SK-N-MC (cell line): Measurements from ENCODE around the gene DPYD.
A peak's percentile ranks its signal among the peaks of the same experiment; 100 is the strongest.

ENCODE experiments used
- DNase-seq: peaks from one replicate; pipeline ENCODE4 v3.0.0-alpha.2; 2011; ENCODE audit warnings: low read depth, low spot score
- H3K27ac ChIP-seq: fragments of 200-600 bp; sonication (generic); 2 replicates; pipeline ENCODE4 v1.5.1; 2016; ENCODE audit warnings: mixed run types
- H3K36me3 ChIP-seq: fragments of 200-600 bp; sonication (generic); 2 replicates; pipeline ENCODE4 v1.6.1; 2017; ENCODE audit warnings: antibody characterized with exemption, low read length, mixed read lengths; ENCODE audit not compliant: insufficient read depth
- H3K4me3 ChIP-seq: fragments of 200-600 bp; sonication (generic); 2 replicates; pipeline ENCODE4 v1.5.1; 2016
- H3K9ac ChIP-seq: fragments of 200-600 bp; sonication (generic); 2 replicates; pipeline ENCODE4 v1.8.0; 2017; ENCODE audit warnings: mixed run types, mixed read lengths; ENCODE audit not compliant: insufficient read length
- H3K9me3 ChIP-seq: fragments of 200-600 bp; sonication (generic); 2 replicates; pipeline ENCODE4 v1.6.1; 2017; ENCODE audit warnings: low read depth, mild to moderate bottlenecking, antibody characterized with exemption, low read length, moderate library complexity, mixed read lengths
- EZH2 ChIP-seq: fragments of 200-600 bp; sonication (generic); IDR thresholded peaks from one replicate; pipeline ENCODE4 v1.6.1; 2017; ENCODE audit warnings: antibody characterized with exemption
- FOXP2 ChIP-seq: optimal IDR thresholded peaks from 2 replicates; pipeline ENCODE3; 2011; ENCODE audit warnings: mild to moderate bottlenecking, moderate library complexity; ENCODE audit not compliant: insufficient read depth; ENCODE audit errors: extremely low read length, control extremely low read depth
- POLR2AphosphoS5 ChIP-seq: IDR thresholded peaks from 2 replicates; pipeline ENCODE4 v1.6.1; 2012; ENCODE audit warnings: mild to moderate bottlenecking, low read depth, low read length, borderline replicate concordance

DPYD gene

GRCh38 chr1:97516588-97516987 lies 404.2 kb downstream of the DPYD start:
- DNase-seq: no peak
- Histone ChIP-seq H3K9me3 (no peaks in the 10 kb centered on the region), H3K27ac (peak overlapping the region; percentile 17; the same call in 1 of the 2 replicates), H3K4me3 (no peak overlapping the region), H3K36me3 (no peaks in the 10 kb centered on the region), H3K9ac (no peak overlapping the region)
- TF ChIP-seq EZH2 (no peak), FOXP2 (no peak), POLR2AphosphoS5 (no peak)

GRCh38 chr1:97508653-97509218 lies 412.1 kb downstream of the DPYD start:
- DNase-seq: no peak
- no peaks in the 10 kb centered on the region for H3K9me3 ChIP-seq
- H3K27ac ChIP-seq: no peak overlapping the region
- H3K9ac ChIP-seq: no peak overlapping the region
- TF ChIP-seq EZH2: no peak
- TF ChIP-seq FOXP2: no peak
- no peak for TF ChIP-seq POLR2AphosphoS5
- no peak overlapping the region for H3K4me3 ChIP-seq
- no peaks in the 10 kb centered on the region for H3K36me3 ChIP-seq

GRCh38 chr1:97507863-97508262 lies 413.0 kb downstream of the DPYD start:
- DNase-seq: no peak
- no peaks in the 10 kb centered on the region for H3K36me3 ChIP-seq
- TF ChIP-seq FOXP2: no peak
- TF ChIP-seq EZH2: no peak
- no peak for TF ChIP-seq POLR2AphosphoS5
- H3K9me3 ChIP-seq: no peaks in the 10 kb centered on the region
- H3K4me3 ChIP-seq: no peak overlapping the region
- H3K27ac ChIP-seq: no peak overlapping the region
- H3K9ac ChIP-seq: no peak overlapping the region

- no peak for TF ChIP-seq POLR2AphosphoS5
- no peak for TF ChIP-seq FOXP2
- no peak for TF ChIP-seq EZH2
- H3K27ac ChIP-seq: no peak overlapping the region
- no peaks in the 10 kb centered on the region for H3K36me3 ChIP-seq
- no peak overlapping the region for H3K9ac ChIP-seq
- DNase-seq: no peak
- H3K4me3 ChIP-seq: no peak overlapping the region
- no peaks in the 10 kb centered on the region for H3K9me3 ChIP-seq
Observed at GRCh38 chr1:97506368-97506767, 414.5 kb downstream of the DPYD start.

GRCh38 chr1:97505816-97506215 lies 415.0 kb downstream of the DPYD start:
- Histone ChIP-seq H3K9ac (no peak overlapping the region), H3K4me3 (no peak overlapping the region), H3K9me3 (no peaks in the 10 kb centered on the region), H3K27ac (no peak overlapping the region), H3K36me3 (no peaks in the 10 kb centered on the region)
- TF ChIP-seq POLR2AphosphoS5 (no peak), FOXP2 (no peak), EZH2 (no peak)
- no peak for DNase-seq

GRCh38 chr1:97505289-97505688 lies 415.5 kb downstream of the DPYD start:
- H3K9ac ChIP-seq: no peak overlapping the region
- no peak overlapping the region for H3K27ac ChIP-seq
- no peaks in the 10 kb centered on the region for H3K9me3 ChIP-seq
- H3K4me3 ChIP-seq: no peak overlapping the region
- no peaks in the 10 kb centered on the region for H3K36me3 ChIP-seq
- DNase-seq: no peak
- TF ChIP-seq EZH2: no peak
- TF ChIP-seq FOXP2: no peak
- TF ChIP-seq POLR2AphosphoS5: no peak

- no peak overlapping the region for H3K4me3 ChIP-seq
- no peaks in the 10 kb centered on the region for H3K9me3 ChIP-seq
- no peak overlapping the region for H3K9ac ChIP-seq
- no peak for TF ChIP-seq EZH2
- TF ChIP-seq POLR2AphosphoS5: no peak
- TF ChIP-seq FOXP2: no peak
- no peaks in the 10 kb centered on the region for H3K36me3 ChIP-seq
- H3K27ac ChIP-seq: no peak overlapping the region
- DNase-seq: no peak
Observed at GRCh38 chr1:97502360-97502759, 418.5 kb downstream of the DPYD start.

- TF ChIP-seq FOXP2 (no peak), POLR2AphosphoS5 (no peak), EZH2 (no peak)
- Histone ChIP-seq H3K27ac (no peak overlapping the region), H3K36me3 (no peaks in the 10 kb centered on the region), H3K4me3 (no peak overlapping the region), H3K9me3 (no peaks in the 10 kb centered on the region), H3K9ac (no peak overlapping the region)
- DNase-seq: no peak
Observed at GRCh38 chr1:97501628-97502027, 419.2 kb downstream of the DPYD start.

GRCh38 chr1:97500760-97501159 lies 420.1 kb downstream of the DPYD start:
- H3K36me3 ChIP-seq: no peaks in the 10 kb centered on the region
- H3K27ac ChIP-seq: no peak overlapping the region
- no peak overlapping the region for H3K9ac ChIP-seq
- no peak for TF ChIP-seq EZH2
- no peak for TF ChIP-seq FOXP2
- no peaks in the 10 kb centered on the region for H3K9me3 ChIP-seq
- no peak for DNase-seq
- no peak overlapping the region for H3K4me3 ChIP-seq
